ENCODE data around the gene TOX2.

TOX2 gene

DNA sequence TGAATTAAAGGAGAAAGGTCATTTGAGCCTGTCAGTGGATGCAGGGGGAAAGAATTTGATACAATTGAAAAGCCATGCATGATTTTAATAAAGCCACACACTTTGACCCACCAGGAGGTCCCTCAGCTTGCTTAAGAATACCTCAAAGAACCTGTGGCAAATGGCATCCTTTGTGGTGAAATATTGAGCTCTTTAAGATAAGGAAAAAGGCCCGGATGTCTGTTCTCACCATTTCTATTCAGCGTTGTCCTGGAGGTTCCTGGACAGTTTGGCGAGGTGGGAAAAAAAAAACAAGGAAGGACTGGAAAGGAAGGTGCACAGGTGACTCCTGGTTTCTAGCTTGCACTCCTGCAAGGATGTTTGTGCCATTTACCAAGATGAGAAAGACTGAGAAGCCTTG, 91.0 kb downstream of the TOX2 start:
- DNase-seq: no peak

- DNase-seq: no peak
These were observed 91.5 kb downstream of the TOX2 start for GRCh38 chr20:44006126-44006525.

GRCh38 chr20:44006578-44006977, 91.9 kb downstream of the TOX2 start:
- DNase-seq: no peak

DNA sequence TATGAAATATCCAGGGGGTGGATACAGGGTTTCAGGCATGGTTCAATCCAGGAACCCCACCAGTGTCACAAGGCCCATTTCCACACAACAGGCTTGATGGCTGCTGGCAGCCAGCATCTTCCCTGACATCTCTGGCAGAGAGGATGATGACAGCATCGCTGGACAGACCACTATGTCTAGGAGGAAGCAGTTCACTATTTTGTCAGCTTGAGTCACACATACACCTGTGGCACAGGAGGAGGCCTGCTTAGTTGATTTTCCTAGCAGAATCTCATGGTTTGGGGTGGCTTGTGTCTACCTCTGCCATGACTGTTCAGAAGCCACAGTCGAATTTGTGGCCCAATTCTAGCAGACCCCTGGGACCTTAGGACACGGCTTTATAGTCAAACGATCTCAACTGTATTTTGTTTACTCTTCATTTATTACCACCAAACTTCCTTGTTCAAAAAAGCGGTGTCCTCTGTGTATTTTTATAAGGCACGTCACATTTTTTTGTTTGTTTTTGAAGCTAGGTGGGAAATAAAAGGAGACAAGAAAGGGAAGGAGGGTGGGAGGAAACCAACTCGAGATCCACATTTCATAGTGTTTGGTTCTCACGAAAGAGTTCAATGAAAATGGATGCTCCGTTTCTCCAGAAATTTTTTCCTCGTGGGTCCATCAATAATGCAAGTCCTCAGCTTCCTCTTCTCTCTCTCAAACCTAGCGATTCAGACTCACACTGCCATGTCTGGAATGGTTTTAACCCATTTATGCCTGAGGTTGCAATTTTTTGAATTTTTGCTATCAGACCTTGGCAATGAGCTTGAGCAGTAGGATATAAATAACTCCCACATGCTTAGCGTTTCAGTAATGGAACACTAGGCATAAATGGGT, 94.4 kb downstream of the TOX2 start:
- DNase-seq: no peak

DNA sequence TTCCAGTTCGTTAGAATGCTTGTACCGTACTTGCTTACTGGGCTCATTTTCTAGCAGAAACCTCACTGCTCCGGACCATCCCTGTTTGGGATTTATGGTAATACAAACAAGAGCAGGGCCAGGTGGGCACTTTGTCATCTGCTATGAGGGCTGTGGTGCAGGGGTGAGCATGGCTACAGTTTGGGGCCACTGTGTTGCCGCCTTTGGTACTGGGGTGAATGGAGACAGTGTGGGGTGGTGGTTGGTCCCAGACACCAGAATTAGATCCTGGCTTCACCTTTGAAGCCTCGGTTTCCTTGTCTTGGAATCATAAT, 95.0 kb downstream of the TOX2 start:
- no peak for DNase-seq

DNA sequence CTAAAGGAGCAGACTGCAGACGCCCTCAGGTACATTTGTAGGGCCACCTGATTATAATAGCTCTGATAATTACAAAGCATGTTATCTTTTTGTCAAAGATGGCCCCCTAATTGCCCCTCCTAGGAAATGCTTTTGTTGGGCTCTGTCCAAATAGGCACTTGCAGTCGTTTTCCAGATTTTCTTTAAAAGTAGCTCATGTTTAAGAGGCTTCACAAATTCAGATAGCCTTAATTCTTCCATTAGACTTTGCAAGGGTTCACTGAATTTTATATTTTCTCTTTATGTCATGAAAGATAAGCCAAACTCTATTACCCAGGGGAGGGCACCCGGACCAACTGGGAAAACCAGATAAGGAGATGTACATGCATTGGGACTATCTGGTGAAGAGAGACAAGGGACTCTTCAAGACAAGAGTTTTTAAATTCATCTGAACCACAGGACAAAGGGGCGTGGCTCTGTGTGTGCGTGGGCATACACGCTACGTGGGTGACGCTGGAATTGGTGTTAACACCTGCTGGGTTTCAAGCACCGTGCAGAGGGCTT, 95.6 kb downstream of the TOX2 start:
- no peak for DNase-seq

GRCh38 chr20:44011251-44011940, 96.7 kb downstream of the TOX2 start:
- no peak for DNase-seq

DNA sequence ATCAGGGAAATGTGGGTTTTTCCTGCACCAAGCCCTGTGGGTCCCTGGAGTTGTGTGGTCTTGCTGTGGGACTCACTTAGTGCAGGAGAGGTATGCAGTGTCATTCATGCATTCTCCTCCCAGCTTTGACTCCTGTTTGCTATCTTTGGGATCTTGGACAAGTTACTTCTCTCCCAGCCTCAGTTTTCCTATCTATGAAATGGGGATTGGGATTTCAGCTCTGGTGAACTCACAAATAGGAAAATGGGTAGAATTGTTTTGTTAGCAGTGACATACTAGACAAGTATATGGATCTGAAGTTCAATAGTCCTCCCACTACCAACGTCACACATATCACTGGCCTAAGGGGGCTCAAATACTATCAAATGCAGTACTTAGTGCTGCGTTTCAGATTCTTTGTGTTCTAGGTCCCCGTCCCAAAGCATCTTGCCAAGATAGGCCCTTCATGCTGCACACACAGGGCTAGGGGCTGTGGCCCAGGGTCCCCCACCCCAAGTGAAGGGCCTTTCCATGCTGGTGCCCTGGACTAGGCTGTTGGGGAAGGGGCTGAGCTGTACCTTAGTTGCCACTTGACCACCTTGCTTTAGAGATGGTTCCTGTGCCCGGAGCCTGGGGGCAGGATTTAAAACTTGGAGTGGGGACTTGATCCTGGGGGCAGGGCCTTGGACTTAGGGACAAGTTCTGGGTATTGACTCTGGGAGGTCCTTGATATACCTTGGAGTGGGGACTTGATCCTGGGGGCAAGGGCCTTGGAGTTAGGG, 98.0 kb downstream of the TOX2 start:
- DNase-seq: no peak

GRCh38 chr20:44014807-44015732, 100.4 kb downstream of the TOX2 start:
- DNase-seq: no peak

DNA sequence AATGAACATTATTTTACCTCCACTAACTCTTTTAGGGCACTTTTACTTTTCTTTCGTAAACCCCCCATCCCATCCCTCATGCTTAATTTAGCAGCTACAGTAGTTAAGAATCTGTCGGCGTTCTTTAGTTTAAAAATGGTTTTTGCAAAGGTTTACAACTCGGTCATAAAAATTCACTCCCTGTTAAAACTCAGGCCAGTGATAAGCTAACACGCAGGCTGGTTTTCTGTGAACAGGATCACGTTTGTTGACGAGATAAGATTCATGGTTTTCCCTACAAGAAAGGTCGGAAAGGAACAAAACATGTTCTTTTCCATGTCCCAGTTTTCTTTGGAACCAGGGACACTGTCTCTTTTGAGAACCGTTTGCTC, 101.1 kb downstream of the TOX2 start:
- no peak for DNase-seq

DNA sequence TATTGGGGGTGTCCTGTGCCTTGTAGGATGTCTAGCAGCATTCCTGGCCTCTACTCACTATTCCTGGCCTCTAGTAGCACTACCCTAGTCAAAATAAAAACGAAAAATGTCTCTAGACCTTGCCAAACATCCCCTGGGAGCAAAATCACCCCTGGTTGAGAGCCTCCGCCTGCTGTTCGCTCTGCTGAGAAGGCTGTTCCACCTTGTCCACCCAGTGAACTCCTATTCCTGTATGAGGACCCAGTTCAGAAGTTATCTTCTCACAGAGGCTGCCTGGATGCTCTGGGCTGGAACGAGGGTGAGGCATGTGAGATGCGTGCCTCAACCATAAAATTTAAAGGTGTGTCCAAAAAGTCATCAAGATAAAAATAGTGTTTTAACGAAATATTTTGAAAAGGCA, 101.9 kb downstream of the TOX2 start:
- DNase-seq: no peak

DNA sequence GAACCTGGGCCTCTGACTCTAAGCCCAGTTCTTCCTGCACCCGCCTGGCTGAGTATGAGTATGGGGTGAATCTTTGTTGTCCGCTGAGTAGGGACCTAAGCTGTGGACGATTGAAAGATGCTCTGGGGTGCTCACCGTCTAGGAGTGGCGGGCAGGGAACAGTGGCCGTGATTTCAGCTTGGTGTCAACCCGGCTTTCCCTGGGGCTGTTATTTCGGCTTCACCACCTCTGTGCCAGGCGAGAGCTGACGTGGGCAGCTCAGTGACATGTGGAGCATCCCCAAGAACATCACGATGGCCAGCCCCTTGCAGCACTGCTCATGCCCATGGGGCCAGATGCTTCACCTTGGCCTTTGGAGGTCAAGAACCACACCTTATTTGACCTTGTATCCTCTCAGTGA, 102.6 kb downstream of the TOX2 start:
- no peak for DNase-seq

GRCh38 chr20:44017905-44018258, 103.2 kb downstream of the TOX2 start:
- DNase-seq: no peak

DNA sequence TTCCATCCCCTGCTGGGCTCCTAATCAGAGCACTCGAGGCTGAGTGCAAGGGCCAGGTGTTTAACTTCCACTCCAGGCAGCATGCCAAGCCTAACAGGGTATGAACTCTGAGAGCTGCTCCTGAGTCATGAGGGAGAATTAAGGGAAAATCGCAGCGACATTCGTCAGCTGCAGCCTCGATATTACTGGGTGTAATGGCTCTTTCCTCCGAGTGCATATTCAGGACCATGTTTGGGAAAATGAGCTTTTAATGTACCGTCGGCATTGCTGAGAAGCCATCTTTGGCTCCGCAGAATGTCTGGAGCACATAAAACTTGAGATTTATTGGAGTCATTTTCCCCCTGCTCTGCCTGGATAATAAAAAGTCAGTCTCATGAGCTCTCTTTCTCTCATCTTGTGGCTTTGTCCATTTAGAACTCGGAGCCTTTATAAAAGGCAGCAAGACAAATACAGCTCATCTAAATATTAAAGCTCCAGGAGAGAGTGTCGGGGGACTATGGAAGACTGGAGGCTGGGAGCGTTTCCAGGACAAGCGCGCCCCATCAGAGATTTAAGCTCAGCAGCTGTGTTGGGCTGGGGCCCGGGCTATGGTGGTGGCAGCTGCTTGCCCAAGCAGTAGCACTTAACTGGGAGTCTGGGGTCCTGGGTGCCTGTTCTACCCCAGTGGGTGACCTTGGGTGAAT, 103.7 kb downstream of the TOX2 start:
- no peak for DNase-seq

DNA sequence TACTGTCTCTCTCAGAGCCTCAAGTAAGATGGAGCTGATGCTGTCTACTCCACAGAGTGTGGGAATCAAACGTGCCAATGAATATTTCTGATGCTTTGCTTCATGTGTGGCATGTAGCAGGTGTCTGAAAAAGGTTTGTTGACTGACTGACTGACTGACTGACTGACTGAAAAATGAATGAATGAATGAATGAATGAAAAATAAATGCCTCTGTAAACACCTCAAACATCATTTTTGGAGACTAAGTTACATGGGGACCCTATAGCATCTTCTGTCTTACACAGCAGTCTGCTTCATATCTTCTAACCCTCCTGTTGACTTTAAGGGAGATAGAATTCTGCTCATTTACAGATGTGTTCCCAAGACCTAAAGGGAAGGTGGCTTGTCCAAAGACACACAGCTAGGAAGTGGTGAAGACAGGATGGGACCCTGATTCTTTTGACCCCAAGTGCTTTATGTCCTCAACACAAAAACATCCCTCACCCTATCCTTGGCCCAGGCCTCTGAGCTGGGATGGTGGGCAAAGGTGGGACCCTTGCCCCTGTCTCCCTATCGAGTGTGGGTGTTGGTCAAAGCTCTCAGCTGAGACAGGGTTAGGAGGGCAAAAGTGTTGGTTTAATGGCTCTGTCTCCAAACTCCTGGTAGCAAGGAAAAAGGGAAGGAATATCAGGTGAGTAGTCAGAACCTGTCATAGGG, 104.4 kb downstream of the TOX2 start:
- no peak for DNase-seq

DNA sequence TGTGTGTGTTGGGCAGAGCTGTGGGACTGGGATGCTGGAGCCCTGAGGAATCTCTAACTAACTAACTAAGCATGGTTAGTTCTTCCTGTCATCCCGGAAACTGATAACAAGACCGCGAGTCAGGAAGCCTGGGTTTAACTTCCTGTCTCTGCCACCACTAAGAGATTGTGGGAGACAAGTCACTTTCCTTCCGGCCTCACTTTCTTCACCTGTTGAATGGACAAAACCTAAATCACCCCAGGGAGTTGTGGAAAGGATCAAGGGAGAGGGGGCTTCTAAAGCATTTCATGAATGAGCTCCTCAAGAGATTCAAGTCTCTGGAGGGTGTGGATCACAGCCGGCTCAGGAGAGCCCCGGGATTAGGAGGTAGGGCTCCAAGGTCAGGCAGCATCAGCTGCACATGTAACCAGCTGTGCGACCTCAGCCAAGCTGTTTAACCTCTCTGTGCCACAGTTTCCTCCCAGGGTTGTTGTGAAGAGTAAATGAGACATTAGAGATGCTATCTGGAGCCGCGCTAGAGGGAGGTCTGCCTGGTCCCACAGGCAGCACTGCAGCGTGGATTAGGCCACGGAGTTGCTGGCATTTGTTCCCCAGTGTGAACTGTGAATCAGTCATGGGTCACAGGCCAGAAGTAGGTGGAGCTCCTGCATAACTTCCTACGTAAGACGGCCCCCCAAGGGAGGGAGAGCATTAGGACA, 105.1 kb downstream of the TOX2 start:
- no peak for DNase-seq

- DNase-seq: no peak
These were observed 105.9 kb downstream of the TOX2 start for GRCh38 chr20:44020406-44021148.

GRCh38 chr20:44021186-44021585, 106.5 kb downstream of the TOX2 start:
- DNase-seq: no peak

GRCh38 chr20:44021900-44022299, 107.2 kb downstream of the TOX2 start:
- no peak for DNase-seq

DNA sequence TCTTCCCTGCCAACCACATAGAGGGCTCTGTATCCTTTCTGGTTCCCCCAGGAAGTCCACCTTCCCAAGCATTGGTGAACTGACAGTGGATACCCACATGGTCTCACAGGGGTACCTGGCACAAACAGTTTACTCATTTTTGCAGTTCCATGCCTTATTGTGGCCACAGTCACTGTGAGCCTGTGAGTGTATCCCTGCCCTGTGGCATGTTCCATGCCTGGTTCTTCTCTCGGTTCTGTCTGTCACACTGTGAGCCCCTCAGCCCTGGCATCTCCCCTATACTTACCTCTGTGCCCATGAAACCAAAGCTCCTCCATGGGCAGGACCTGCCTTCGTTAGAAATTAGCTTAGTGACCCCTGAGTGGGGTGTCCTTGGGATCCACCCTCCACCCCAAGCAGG, 107.8 kb downstream of the TOX2 start:
- DNase-seq: no peak

All from activated CD4-positive, CD25-positive, alpha-beta regulatory T cell treated with anti-CD3 and anti-CD28 coated beads, Interleukin-2, amount 50 U/mL, for 72 hours (primary cell).